Caco-2 (cell line): ENCODE data around the gene ASIC4. TPM values are rescaled to one million over a fixed set of nuclear protein-coding genes. Genes with fewer than 3 reads are reported as not detected.

ENCODE experiments used
- BruUV-seq: library from RNA; stranded (reverse); fragments of 400-500 nt; replicated peaks from 2 replicates; lab custom pipeline; 2021; lab: Mats Ljungman, UMichigan
- CTCF ChIA-PET: fragments of 300-600 bp; sonication (Branson Sonifier 250); formaldehyde crosslinking; loops from one replicate; lab custom pipeline; 2022; ENCODE audit warnings: antibody characterized with exemption; lab: Charles Lee
- POLR2A ChIA-PET: fragments of 300-600 bp; sonication (Branson Sonifier 250); formaldehyde crosslinking; loops from one replicate; lab custom pipeline; 2022; ENCODE audit warnings: antibody characterized with exemption; lab: Charles Lee
- DNase-seq, 2 experiments: peaks; one replicate each; pipeline versions ENCODE4 v3.0.0 to v3.0.0-alpha.2; 2020 to 2022
- H3K27me3 ChIP-seq: replicated peaks from 2 replicates; pipeline ENCODE4 v1.6.0; 2011; ENCODE audit warnings: low read length; ENCODE audit not compliant: control insufficient read depth, insufficient read depth
- H3K36me3 ChIP-seq: 2 replicates; pipeline ENCODE4 v1.5.1; 2011; ENCODE audit warnings: low read length; ENCODE audit not compliant: control insufficient read depth, insufficient read depth
- H3K4me1 ChIP-seq: fragments of 250-450 bp; sonication (Bioruptor Pico); 2 replicates; pipeline ENCODE4 v1.5.1; 2020; ENCODE audit warnings: mild to moderate bottlenecking
- H3K4me3 ChIP-seq: 2 replicates; pipeline ENCODE4 v1.5.1; 2011; ENCODE audit warnings: low read depth, mild to moderate bottlenecking, control low read depth, low read length
- H3K9me3 ChIP-seq: fragments of 250-450 bp; sonication (Bioruptor Pico); 2 replicates; pipeline ENCODE4 v1.5.1; 2020; ENCODE audit warnings: mild to moderate bottlenecking, moderate library complexity
- H3K27ac Mint-ChIP-seq: one replicate; pipeline ENCODE4 v1.8.0; 2022; ENCODE audit warnings: mixed read lengths; ENCODE audit not compliant: unreplicated experiment
- H3K27me3 Mint-ChIP-seq: one replicate; pipeline ENCODE4 v1.8.0; 2022; ENCODE audit warnings: mixed read lengths; ENCODE audit not compliant: insufficient read depth, unreplicated experiment
- H3K36me3 Mint-ChIP-seq: one replicate; pipeline ENCODE4 v1.8.0; 2022; ENCODE audit warnings: mild to moderate bottlenecking, mixed read lengths; ENCODE audit not compliant: insufficient read depth, unreplicated experiment
- H3K4me1 Mint-ChIP-seq: one replicate; pipeline ENCODE4 v1.8.0; 2022; ENCODE audit warnings: low read depth, mixed read lengths; ENCODE audit not compliant: unreplicated experiment
- H3K4me3 Mint-ChIP-seq: one replicate; pipeline ENCODE4 v1.8.0; 2022; ENCODE audit warnings: mild to moderate bottlenecking, moderate library complexity, mixed read lengths; ENCODE audit not compliant: unreplicated experiment
- H3K9me3 Mint-ChIP-seq: one replicate; pipeline ENCODE4 v1.8.0; 2022; ENCODE audit warnings: mixed read lengths; ENCODE audit not compliant: unreplicated experiment
- intact Hi-C: fragments of 100-400 bp; cut with micrococcal nuclease; formaldehyde crosslinking; loops from one replicate; pipeline ENCODE4 v1.10.0; 2022; ENCODE audit not compliant: unreplicated experiment
- total RNA-seq: library from RNA; stranded (reverse); gene quantifications from 2 replicates; pipeline ENCODE4 v1.2.3, GENCODE V29; 2022
- TF ChIP-seq, protein P1 (sequence below), 2 experiments: fragments of 200-600 bp in 1 of 2; IDR thresholded peaks; 1 replicate in 1 of 2; 2 replicates in 1 of 2; pipeline versions ENCODE4 v1.5.1 to v1.8.0; 2011 to 2022; ENCODE audit warnings: antibody characterized with exemption in 1 of 2, control low read depth in 1 of 2, inconsistent platforms in 1 of 2, low read depth in 1 of 2, low read length in 1 of 2, mild to moderate bottlenecking in 1 of 2, moderate library complexity in 1 of 2; ENCODE audit not compliant: insufficient read depth in 1 of 2, severe bottlenecking in 1 of 2, unreplicated experiment in 1 of 2

Gene ASIC4
- total RNA-seq, 1 experiment from 2014 or later: 0.16 TPM

DNA sequence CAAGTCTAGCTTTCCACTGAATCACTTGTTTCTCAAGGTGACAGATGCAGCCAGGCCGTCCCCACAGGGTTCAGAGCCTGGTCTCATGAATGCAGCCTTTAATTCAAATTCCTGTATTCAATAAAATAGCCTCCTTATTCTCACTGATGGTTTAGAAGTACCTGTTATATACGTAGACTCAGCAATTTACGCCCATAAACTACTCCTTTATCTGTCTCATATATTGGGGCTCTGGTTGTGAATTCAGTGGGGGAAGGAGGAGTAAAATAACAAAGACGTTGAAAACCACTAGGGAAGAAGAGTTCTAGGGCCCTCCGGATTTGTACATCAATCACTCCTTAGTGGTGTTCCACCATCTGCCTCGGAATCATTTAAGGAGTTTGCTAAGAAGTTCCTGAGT is 55.4 kb downstream of the ASIC4 start:
- no peak for DNase-seq
- intact Hi-C loops: no loop called here
- Mint-ChIP-seq H3K27me3 (no peaks in the 10 kb centered on the region), H3K27ac (no peak overlapping the region), H3K36me3 (peaks cover 5% of the 10 kb centered on the region), H3K4me1 (peaks cover 9% of the 10 kb centered on the region), H3K4me3 (peak overlapping the region; percentile 62), H3K9me3 (no peaks in the 10 kb centered on the region)
- no peaks in the 10 kb centered on the region for H3K36me3 ChIP-seq
- no peaks in the 10 kb centered on the region for H3K27me3 ChIP-seq
- H3K9me3 ChIP-seq: no peaks in the 10 kb centered on the region
- POLR2A ChIA-PET: interaction anchor here (0.7 kb wide), 1 partner anchor 24 kb away, joined by 3 read pairs; no protein-coding TSS in a partner anchor
- TF ChIP-seq, protein P1, sequence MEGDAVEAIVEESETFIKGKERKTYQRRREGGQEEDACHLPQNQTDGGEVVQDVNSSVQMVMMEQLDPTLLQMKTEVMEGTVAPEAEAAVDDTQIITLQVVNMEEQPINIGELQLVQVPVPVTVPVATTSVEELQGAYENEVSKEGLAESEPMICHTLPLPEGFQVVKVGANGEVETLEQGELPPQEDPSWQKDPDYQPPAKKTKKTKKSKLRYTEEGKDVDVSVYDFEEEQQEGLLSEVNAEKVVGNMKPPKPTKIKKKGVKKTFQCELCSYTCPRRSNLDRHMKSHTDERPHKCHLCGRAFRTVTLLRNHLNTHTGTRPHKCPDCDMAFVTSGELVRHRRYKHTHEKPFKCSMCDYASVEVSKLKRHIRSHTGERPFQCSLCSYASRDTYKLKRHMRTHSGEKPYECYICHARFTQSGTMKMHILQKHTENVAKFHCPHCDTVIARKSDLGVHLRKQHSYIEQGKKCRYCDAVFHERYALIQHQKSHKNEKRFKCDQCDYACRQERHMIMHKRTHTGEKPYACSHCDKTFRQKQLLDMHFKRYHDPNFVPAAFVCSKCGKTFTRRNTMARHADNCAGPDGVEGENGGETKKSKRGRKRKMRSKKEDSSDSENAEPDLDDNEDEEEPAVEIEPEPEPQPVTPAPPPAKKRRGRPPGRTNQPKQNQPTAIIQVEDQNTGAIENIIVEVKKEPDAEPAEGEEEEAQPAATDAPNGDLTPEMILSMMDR (IDR thresholded peaks at IDR 0.05; ENCODE audit: insufficient read depth in 1 of 2, low read depth in 1 of 2, low read length in 1 of 2, severe bottlenecking in 1 of 2, unreplicated experiment in 1 of 2): no peak
- BruUV-seq: TSS peak; percentile 49
- CTCF ChIA-PET: no interaction called here
- H3K4me1 ChIP-seq: peaks cover 20% of the 10 kb centered on the region
- H3K4me3 ChIP-seq: no peak overlapping the region; the same call in 1 of the 2 replicates

DNA sequence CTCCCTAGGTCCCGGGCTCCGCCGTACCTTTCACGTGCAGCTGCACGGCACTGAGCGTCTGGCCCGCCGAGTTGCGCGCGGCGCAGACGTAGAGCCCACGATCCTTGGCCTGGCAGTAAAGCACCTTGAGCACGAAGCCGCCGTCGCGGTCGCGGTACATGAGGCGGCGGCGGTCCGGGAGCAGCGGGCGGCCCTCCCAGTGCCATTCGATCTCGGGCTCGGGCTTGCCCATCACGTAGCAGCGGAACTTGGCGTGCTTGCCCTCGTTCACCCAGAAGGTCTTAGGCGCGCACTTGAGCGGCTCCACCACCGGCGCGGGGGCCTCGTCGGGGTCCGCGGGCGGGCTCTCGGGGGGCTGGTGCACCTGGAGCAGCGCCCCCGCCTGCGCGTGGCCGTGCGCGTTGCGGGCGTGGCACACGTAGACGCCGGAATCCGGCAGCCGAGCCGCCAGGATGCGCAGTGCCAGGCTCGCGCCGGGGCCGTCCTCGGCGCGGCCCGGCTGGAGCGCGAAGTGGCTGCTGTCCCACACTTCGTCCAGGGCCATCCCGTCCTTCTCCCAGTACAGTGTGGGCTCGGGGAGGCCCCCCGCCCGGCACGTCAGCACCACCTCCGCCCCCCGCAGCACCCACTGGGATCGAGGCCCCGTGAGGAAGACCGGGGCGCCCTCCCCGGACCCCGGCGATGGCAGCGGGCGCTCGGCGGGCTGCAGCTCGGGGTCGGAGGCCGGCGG is 56.1 kb downstream of the ASIC4 start:
- H3K27ac Mint-ChIP-seq: no peak overlapping the region
- TF ChIP-seq, protein P1 (IDR thresholded peaks at IDR 0.05; ENCODE audit: insufficient read depth in 1 of 2, low read depth in 1 of 2, low read length in 1 of 2, severe bottlenecking in 1 of 2, unreplicated experiment in 1 of 2): no peak
- POLR2A ChIA-PET: interaction anchor here (0.6 to 1.6 kb wide), 3 partner anchors 18 to 364 kb away, joined by 3 to 12 read pairs (median 4); partner anchors contain the start of genes STK11IP and ZFAND2B

DNA sequence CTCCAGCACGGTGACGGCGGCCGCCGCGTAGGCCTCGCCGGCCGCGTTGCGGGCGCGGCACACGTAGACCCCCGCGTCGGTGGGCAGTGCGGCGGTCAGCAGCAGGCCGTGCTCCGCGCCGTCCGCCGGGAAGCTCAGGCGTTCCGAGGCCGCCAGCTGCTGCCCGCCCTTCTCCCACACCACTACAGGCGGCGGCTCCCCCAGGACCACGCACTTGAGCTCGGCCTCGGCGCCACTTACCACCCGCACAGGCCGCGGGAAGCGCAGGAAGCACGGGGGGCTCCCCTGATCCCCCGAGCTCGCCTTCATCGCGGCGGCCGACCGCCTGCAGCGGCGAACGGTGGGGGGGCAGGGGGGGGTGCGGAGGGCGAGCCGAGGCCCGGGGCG is 56.6 kb downstream of the ASIC4 start:
- ChIA-PET CTCF (interaction anchor here (1.2 to 1.4 kb wide), 4 partner anchors 10 to 75 kb away, joined by 3 to 19 read pairs (median 4); partner anchors contain the start of gene STK11IP), POLR2A (interaction anchor here (0.6 to 1.6 kb wide), 6 partner anchors 10 to 364 kb away, joined by 3 to 12 read pairs (median 4); partner anchors contain the start of genes CHPF, STK11IP, TMEM198 and ZFAND2B)
- H3K4me1 ChIP-seq: peaks cover 20% of the 10 kb centered on the region
- H3K27ac Mint-ChIP-seq: peak overlapping the region; percentile 42
- H3K4me1 Mint-ChIP-seq: peaks cover 10% of the 10 kb centered on the region
- peaks cover 5% of the 10 kb centered on the region for H3K36me3 Mint-ChIP-seq
- DNase-seq: peak in 1 of 2 experiments; percentile 21
- no peaks in the 10 kb centered on the region for H3K27me3 Mint-ChIP-seq
- H3K9me3 ChIP-seq: no peaks in the 10 kb centered on the region
- no peaks in the 10 kb centered on the region for H3K9me3 Mint-ChIP-seq
- no TSS peak for BruUV-seq
- no peaks in the 10 kb centered on the region for H3K27me3 ChIP-seq
- H3K36me3 ChIP-seq: no peaks in the 10 kb centered on the region
- TF ChIP-seq, protein P1 (IDR thresholded peaks at IDR 0.05; ENCODE audit: insufficient read depth in 1 of 2, low read depth in 1 of 2, low read length in 1 of 2, severe bottlenecking in 1 of 2, unreplicated experiment in 1 of 2): no peak
- H3K4me3 ChIP-seq: peak overlapping the region; percentile 75
- peak overlapping the region; percentile 62 for H3K4me3 Mint-ChIP-seq
- intact Hi-C loops: loop anchor here (1.0 kb wide), 2 partner anchors 9 to 26 kb away; partner anchors contain the start of gene STK11IP

More for the DNA sequence above, 56.1 kb downstream of the ASIC4 start:
- peaks cover 9% of the 10 kb centered on the region for H3K4me1 Mint-ChIP-seq
- H3K4me3 Mint-ChIP-seq: peak overlapping the region; percentile 62
- H3K4me1 ChIP-seq: peaks cover 20% of the 10 kb centered on the region
- peak overlapping the region; percentile 75 for H3K4me3 ChIP-seq
- no peaks in the 10 kb centered on the region for H3K9me3 ChIP-seq
- H3K36me3 Mint-ChIP-seq: peaks cover 5% of the 10 kb centered on the region
- DNase-seq: peak in 1 of 2 experiments; percentile 36
- CTCF ChIA-PET: interaction anchor here (1.2 to 1.4 kb wide), 4 partner anchors 10 to 75 kb away, joined by 3 to 19 read pairs (median 4); partner anchors contain the start of gene STK11IP
- BruUV-seq: no TSS peak
- no peaks in the 10 kb centered on the region for H3K27me3 ChIP-seq
- no peaks in the 10 kb centered on the region for H3K36me3 ChIP-seq
- intact Hi-C loops: no loop called here
- no peaks in the 10 kb centered on the region for H3K9me3 Mint-ChIP-seq
- no peaks in the 10 kb centered on the region for H3K27me3 Mint-ChIP-seq
